A549 treated with Hydrocortisone at 1 μM for 4 hours (cell line): Measurements from ENCODE around the gene CDH12. TPM values are rescaled to one million over a fixed set of nuclear protein-coding genes. Genes with fewer than 3 reads are reported as not detected.

Experiments used
- total RNA-seq: library from RNA; stranded (reverse); fragments of 200-300 nt; extraction: Qiagen RNA extraction; gene quantifications from 5 replicates; pipeline ENCODE4 v1.2.3, GENCODE V29; 2022

CDH12 gene
- not detected in 5 replicates for total RNA-seq

GRCh38 chr5:22852807-22853660 is at the start of gene CDH12:
Gene CDH12, minus strand, starts transcription at chr5:22853344.

